NCI-H1105 treated with DMSO at 0.1 percent for 48 hours (cell line): ENCODE data around the gene FRMD3.

ENCODE experiments used
- DNase-seq: peaks from one replicate; lab custom pipeline; 2025; lab: John Stamatoyannopoulos, UW

The FRMD3 gene

DNA sequence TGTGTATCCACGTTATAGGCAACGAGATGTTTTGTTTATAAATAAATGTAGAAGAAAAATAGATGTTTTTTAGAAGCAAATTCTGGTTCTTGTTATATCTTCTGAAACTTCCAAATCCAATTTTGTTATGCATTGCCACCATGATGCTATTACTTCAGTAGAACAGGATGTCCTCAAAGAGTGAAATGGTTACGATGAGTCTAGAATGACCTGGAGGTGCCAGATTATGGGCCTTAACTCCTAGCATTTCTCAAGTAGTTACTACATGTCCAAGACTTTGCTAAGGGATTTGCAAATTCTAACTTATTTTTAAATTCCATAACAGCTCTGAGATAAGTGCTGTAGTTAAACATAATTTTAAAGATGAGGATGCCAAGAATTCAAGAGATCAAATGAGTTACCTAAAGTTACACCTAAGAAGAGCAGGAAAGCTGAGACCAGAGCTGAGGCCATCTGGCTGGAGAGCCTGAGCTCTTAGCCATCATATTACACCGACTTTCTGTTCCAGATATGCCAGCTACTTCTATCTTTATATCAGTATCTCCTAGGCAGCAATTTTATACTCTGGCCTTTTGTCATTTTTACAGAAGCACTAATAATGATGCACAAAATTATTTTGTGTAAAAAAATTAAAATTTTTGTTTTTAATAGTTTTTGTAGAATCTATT, 302.0 kb downstream of the FRMD3 start:
- no peak for DNase-seq

GRCh38 chr9:83235526-83235925, 302.7 kb downstream of the FRMD3 start:
- DNase-seq = no peak

DNA sequence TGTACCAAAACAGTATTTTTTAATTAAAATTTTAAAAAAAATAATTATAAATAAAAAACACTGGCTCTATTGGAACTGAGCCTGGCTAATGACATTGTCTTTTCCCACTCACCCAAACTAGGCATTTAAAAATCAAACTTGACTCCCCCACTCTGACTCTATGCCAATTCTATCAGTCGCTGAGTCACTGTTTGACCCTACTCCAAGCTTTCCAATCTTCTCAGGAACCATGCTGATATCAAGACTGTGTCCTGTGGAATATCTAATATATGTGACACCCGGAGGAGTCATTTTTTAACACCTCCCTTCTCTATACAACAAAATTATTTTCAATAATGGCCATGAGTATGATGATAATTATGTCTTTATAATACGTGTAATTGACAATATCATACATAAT, 303.7 kb downstream of the FRMD3 start:
- no peak for DNase-seq

GRCh38 chr9:83233647-83234046, 304.6 kb downstream of the FRMD3 start:
- DNase-seq = no peak

DNA sequence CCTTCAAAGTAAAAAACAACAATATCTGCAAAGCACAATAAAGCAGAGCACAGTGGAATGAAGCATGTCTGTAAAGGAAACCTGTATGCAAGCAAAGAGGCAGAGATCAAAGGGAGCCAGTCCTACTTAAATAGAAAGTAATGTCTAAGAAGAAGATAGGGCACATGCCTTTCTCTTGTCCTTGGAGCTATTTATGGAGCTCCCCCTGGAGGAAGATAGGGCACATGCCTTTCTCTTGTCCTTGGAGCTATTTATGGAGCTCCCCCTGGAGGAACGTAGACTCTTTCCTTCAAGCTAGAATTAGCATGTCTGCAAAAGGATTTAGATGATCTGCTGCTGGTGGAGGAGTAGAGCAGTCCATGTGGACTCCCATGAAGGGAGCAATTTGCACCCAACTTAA, 307.2 kb downstream of the FRMD3 start:
- no peak for DNase-seq

DNA sequence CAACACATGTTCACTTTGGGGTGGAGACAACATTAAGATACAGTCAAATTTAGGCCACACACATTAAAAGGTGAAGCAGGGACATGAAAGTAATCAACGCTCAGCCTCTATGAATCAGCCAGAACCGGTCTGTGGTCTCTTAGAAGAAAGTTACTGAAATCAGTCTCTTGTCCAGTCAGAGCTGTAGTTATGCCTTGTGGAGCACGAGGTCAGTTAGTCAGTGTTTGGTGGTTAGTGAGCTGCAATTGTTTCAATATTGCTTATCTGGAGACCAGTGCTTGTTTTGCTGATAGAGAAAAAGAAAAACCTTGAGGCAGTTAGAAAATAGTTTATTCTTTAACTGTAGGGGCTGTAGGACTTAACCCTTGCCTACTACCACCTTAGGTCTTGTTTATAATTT, 317.5 kb downstream of the FRMD3 start:
- DNase-seq = no peak

DNA sequence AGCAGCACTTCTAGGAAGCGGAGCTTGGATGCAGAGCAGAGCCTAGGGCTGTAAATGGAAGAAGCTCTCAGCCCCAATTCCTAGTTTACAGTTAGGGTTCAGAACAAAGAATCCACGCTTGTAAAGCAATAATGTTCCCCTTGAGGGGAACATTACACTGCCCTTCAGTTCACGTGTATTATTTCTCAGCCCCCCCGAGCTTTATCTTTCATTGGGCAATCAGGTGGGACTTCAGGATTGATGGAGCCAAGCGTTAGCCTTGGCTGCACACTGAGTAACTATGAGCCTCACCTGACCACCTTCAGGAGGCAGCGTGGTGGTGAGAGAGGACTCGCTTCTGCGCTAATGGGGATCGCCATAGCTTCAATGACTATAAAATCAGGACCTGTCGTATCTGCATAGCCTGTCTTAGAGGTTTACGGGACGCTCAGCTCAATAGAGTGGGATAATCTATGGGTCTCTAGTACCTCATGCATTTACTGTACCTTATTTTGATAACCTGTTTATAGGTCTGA, 318.2 kb downstream of the FRMD3 start:
- peak; percentile 54 for DNase-seq

DNA sequence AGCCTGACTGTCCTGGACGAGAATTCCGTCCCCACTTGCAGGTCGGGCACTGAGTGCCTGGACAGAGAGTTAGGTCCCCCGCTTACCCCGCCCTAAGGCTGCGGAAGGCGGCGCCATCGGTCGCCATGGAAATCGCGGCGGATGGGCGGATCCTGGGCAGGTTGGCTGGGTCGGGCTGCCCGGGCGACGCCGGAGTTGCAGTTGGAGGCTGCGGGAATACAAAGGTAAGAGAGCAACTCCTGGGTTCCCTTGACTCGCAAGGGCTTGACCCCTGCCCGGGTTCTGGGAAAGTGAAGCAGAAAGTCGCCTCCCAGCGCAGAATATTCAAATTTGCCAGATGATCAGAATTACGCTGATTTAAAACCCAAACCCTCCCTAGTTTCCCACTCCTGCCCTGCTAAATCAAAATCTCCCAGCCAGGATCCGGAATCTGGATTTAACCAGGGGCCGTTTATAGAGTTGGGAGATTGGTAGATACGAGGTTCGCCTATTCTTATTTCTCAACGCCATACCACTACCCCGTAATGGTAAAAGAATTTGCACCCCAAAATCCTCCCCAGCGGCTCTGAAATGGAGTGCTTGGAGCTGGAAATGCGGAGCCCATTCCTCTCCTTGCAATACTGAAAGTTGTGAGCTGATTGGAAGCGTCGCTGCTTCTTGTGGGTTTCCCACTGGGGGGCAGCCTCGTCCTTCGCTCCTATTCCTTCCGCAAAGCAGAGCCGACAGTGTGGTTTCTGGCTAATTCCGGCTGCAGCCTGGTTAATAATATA, 318.9 kb downstream of the FRMD3 start:
- peak; percentile 89 for DNase-seq

- DNase-seq = no peak
Measured at GRCh38 chr9:83218411-83219090, 319.6 kb downstream of the FRMD3 start.

GRCh38 chr9:83209188-83209731, 328.9 kb downstream of the FRMD3 start:
- no peak for DNase-seq

DNA sequence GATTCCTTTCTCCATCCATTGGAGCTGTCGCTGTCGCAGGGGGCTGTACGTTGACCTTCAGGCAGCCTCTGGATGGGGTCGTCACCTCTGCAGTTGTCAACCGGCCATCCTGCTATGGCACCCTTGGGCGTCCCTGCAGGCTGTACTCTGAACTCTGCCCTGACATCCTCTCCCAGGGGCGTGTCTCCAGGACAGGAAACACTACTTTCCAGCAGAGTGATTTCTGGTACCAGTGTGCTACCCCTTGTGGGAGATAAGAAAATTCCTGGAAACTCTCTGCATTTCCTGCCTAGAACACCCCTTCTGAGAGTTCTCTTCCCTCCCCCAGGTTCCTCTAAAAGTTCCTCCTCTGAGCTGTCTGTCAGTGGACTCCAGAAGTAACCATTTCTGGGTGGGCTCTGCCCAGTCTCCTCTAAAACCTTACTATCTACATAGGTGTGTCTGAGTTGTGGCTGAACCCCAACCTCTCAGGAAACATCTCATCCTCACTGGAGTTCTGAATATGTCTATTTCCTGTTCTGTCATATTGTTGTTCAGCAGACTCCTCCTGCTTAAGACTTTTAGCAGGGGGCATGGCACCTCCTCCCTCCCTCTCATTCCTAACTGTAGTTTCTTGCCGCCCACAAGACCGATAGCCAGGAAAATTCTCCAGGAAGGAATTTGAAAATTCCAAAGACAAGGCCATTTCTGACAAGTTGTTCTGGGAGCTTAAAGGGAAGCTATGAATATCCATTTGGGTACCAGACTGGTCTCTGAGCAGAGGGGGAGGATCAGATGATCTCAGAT, 329.9 kb downstream of the FRMD3 start:
- DNase-seq = no peak

DNA sequence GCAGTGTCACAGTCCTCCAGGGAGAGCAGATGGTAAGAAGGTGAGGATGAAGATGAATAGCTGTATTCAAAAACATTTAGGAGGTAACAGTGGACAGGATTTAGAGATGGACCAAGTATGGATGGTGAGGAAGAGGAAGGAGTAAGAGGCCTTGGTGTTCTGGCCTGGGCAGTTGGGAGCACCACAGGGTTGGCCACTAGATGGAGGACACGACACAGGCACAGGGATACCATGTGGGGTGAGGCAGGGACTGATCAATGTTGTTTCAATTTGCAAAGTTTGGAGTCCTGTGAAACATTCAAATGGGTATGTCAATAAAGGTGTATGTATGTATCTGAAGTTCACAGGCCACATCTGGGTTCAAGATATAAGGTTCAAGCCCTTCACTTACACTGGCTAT, 334.2 kb downstream of the FRMD3 start:
- DNase-seq = no peak

DNA sequence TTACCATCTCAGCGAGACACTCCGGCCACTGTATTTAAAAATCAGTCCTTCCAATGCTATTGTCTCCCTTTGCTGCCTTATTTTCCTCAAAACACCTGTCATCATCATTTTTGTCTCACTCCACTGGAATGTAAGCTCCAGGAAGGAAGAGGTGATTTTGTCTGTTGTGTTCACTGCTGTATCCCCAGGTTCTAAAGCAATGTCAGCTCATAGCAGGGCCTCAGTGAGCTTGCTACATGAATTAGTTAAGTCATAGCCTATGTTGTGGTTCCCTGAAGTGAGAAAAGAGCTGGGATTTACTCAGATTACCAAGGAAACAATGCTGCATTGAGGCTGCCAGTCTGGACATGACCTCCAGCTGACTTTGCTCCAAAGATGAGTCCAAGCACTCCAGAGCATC, 337.7 kb downstream of the FRMD3 start:
- no peak for DNase-seq

DNA sequence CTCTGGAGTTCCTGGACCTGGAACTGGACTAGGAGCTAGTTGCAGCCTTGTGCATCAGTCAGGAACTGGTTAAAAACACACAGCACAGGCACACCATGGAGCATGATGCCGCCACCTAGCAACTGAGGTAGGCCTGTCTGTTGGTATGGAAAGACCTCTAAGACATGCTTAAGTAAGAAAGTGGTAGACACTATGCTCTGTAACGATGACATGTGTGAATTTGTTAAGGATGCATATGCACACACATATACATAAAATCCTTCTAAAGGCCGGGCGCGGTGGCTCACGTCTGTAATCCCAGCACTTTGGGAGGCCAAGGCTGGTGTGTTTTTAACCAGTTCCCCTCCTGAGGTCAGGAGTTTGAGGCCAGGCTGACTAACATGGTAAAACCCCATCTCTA, 338.4 kb downstream of the FRMD3 start:
- DNase-seq = no peak

DNA sequence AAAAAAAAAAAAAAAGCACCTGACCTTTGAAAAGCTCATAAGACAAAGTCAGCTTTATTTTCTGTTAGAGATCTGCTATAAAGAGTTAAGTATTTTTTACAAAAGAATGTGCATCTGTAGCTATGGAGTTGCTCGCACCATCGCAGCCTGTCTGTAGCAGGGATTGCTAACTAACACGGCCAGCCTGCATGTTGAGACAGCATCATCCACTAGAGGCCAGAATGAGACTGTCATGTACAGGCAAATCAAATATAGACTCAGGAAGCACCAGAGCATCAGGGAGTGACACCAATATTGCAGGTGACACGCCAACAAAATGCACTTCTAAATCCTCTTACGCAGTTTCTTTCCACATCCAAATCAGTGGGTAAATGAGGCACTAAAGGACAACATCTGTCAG, 339.0 kb downstream of the FRMD3 start:
- DNase-seq = peak; percentile 42

- no peak for DNase-seq
Measured at GRCh38 chr9:83198371-83198770, 339.8 kb downstream of the FRMD3 start.

GRCh38 chr9:83197591-83197990, 340.6 kb downstream of the FRMD3 start:
- DNase-seq = peak; percentile 66

DNA sequence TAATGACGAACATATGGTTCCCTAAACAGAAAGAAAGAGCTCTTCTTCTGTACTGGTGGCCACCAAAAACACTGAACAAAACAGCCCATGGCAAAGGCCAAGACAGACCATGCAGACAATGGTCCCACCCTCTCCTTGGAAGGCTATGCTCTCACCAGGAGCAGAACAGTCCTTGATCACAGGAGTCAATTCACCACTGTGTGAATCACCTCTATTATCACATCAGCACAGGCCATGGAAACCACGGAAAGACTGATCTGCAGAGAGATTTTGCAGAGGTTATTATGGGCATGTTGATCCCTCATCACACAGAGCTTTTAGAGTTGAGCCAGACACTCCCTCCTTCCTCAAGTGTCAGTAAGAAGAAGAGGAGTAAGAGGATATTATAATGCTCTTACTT, 341.3 kb downstream of the FRMD3 start:
- no peak for DNase-seq
